Urinary bladder (tissue), 4 donors: ENCODE results near the gene VAMP5. TPM values are rescaled to one million over a fixed set of nuclear protein-coding genes. Genes with fewer than 3 reads are reported as not detected.
"Not testable (repeated sequence)": the region's sequence is repeated elsewhere in the genome, so short reads cannot be mapped to it uniquely, and the experiment has no call there.

Experiments
- DNase-seq: peaks from one replicate; pipeline ENCODE4 v3.0.0-alpha.2; 2015; ENCODE audit errors: extremely low spot score
- H3K27ac ChIP-seq: one replicate; pipeline ENCODE4 v1.5.1; 2013; ENCODE audit warnings: low read depth, mild to moderate bottlenecking, moderate library complexity
- H3K36me3 ChIP-seq: one replicate; pipeline ENCODE4 v1.6.1; 2013; ENCODE audit warnings: mild to moderate bottlenecking, moderate library complexity; ENCODE audit not compliant: insufficient read depth
- H3K4me1 ChIP-seq: one replicate; pipeline ENCODE4 v1.6.1; 2013; ENCODE audit warnings: mild to moderate bottlenecking, moderate library complexity; ENCODE audit not compliant: insufficient read depth
- H3K4me3 ChIP-seq: one replicate; pipeline ENCODE4 v1.5.1; 2013; ENCODE audit warnings: low read depth, low read length
- WGBS: extraction: QIAGEN DNeasy Blood & Tissue Kit; methylation state at CpG from one replicate; pipeline ENCODE4 v1.1.7; 2013; 5-methylcytosine and 5-hydroxymethylcytosine counted together
- polyA plus RNA-seq: library from polyadenylated mRNA; stranded (reverse); fragments of 200-250 nt; gene quantifications from one replicate; pipeline ENCODE4 v1.2.3, GENCODE V29; 2013
- total RNA-seq: library from RNA; depleted of rRNA; stranded (reverse); fragments of >200 nt; gene quantifications from one replicate; pipeline ENCODE4 v1.2.3, GENCODE V29; 2014
- donor health status: healthy with polysubstance abuse.
- donor health status: healthy.

VAMP5 gene
- total and polyA plus RNA-seq, 2 donors: 8.0 to 157 TPM

GRCh38 chr2:85558160-85558559 lies 26.1 kb upstream of the VAMP5 start:
- WGBS: 91% methylated on average over 1 of the region's 1 CpG
- DNase-seq: no peak
- Histone ChIP-seq H3K27ac (no peak overlapping the region), H3K4me1 (peaks cover 2% of the 10 kb centered on the region), H3K4me3 (no peak overlapping the region), H3K36me3 (peaks cover 1% of the 10 kb centered on the region)

- not testable (repeated sequence) for DNase-seq, H3K4me1 ChIP-seq, H3K27ac ChIP-seq, H3K36me3 ChIP-seq
- 83% methylated on average over 12 of the region's 12 CpGs for WGBS
- peak overlapping the region; percentile 82 for H3K4me3 ChIP-seq
Measured at GRCh38 chr2:85560403-85560726, 23.9 kb upstream of the VAMP5 start.

GRCh38 chr2:85560812-85561279 lies 23.4 kb upstream of the VAMP5 start:
- Histone ChIP-seq H3K4me3 (peak overlapping the region; percentile 82), H3K4me1 (peaks cover 2% of the 10 kb centered on the region), H3K27ac (peak overlapping the region; percentile 60), H3K36me3 (no peaks in the 10 kb centered on the region)
- 2% methylated on average over 14 of the region's 14 CpGs for WGBS
- DNase-seq: no peak

GRCh38 chr2:85561280-85562212 lies 22.7 kb upstream of the VAMP5 start, which contains the start of gene GGCX:
Gene GGCX (minus strand): TSS chr2:85561493. CDS start chr2:85561428, 65 bp downstream.
- DNase-seq: peak; percentile 87
- Histone ChIP-seq H3K4me3 (peak within 1 kb of the TSS; percentile 82), H3K4me1 (peaks cover 2% of the 10 kb centered on the region), H3K27ac (peak within 1 kb of the TSS; percentile 83), H3K36me3 (no peaks in the 10 kb centered on the region)
- WGBS: 4% methylated on average over 64 of the region's 64 CpGs

GRCh38 chr2:85564144-85564563 lies 20.1 kb upstream of the VAMP5 start:
- WGBS: 76% methylated on average over 5 of the region's 5 CpGs
- Histone ChIP-seq H3K27ac (no peak overlapping the region), H3K4me3 (no peak overlapping the region), H3K36me3 (no peaks in the 10 kb centered on the region), H3K4me1 (peaks cover 2% of the 10 kb centered on the region)
- DNase-seq: no peak

- 73% methylated on average over 4 of the region's 4 CpGs for WGBS
Measured at GRCh38 chr2:85566265-85566664, 18.0 kb upstream of the VAMP5 start.

GRCh38 chr2:85575739-85576138 lies 8.5 kb upstream of the VAMP5 start:
- Histone ChIP-seq H3K27ac (no peak overlapping the region), H3K36me3 (no peaks in the 10 kb centered on the region), H3K4me3 (no peak overlapping the region), H3K4me1 (peaks cover 2% of the 10 kb centered on the region)
- 89% methylated on average over 8 of the region's 8 CpGs for WGBS
- no peak for DNase-seq

More at GRCh38 chr2:85566265-85566664, 18.0 kb upstream of the VAMP5 start:
- Histone ChIP-seq H3K27ac (no peak overlapping the region), H3K4me1 (no peaks in the 10 kb centered on the region), H3K36me3 (no peaks in the 10 kb centered on the region), H3K4me3 (no peak overlapping the region)
- no peak for DNase-seq

- 69% methylated on average over 3 of the region's 3 CpGs for WGBS
Measured at GRCh38 chr2:85577063-85577385, 7.2 kb upstream of the VAMP5 start.

GRCh38 chr2:85577386-85578242 lies 6.6 kb upstream of the VAMP5 start, which contains the start of gene VAMP8:
Gene VAMP8 (plus strand): TSS chr2:85577586. CDS start chr2:85577647, 61 bp downstream.
- peaks cover 2% of the 10 kb centered on the region for H3K4me1 ChIP-seq
- H3K36me3 ChIP-seq: no peaks in the 10 kb centered on the region
- H3K27ac ChIP-seq: peak within 1 kb of the TSS; percentile 96
- 34% methylated on average over 19 of the region's 19 CpGs for WGBS
- DNase-seq: no peak
- H3K4me3 ChIP-seq: peak within 1 kb of the TSS; percentile 40

More at GRCh38 chr2:85577063-85577385, 7.2 kb upstream of the VAMP5 start:
- DNase-seq: no peak
- peaks cover 2% of the 10 kb centered on the region for H3K4me1 ChIP-seq
- no peaks in the 10 kb centered on the region for H3K36me3 ChIP-seq
- no peak overlapping the region for H3K4me3 ChIP-seq
- no peak overlapping the region for H3K27ac ChIP-seq

- no peak for DNase-seq
- H3K4me3 ChIP-seq: peak overlapping the region; percentile 40
- H3K36me3 ChIP-seq: no peaks in the 10 kb centered on the region
- WGBS: 31% methylated on average over 19 of the region's 19 CpGs
- peaks cover 2% of the 10 kb centered on the region for H3K4me1 ChIP-seq
- peak overlapping the region; percentile 74 for H3K27ac ChIP-seq
Measured at GRCh38 chr2:85578243-85579180, 5.7 kb upstream of the VAMP5 start.

- DNase-seq: no peak
- Histone ChIP-seq H3K4me3 (no peak overlapping the region), H3K27ac (peak overlapping the region; percentile 74), H3K4me1 (peaks cover 2% of the 10 kb centered on the region), H3K36me3 (no peaks in the 10 kb centered on the region)
- WGBS: 36% methylated on average over 6 of the region's 6 CpGs
Measured at GRCh38 chr2:85579266-85579935, 4.8 kb upstream of the VAMP5 start.

GRCh38 chr2:85580206-85580605 lies 4.0 kb upstream of the VAMP5 start:
- Histone ChIP-seq H3K36me3 (no peaks in the 10 kb centered on the region), H3K4me3 (no peak overlapping the region), H3K4me1 (peaks cover 2% of the 10 kb centered on the region), H3K27ac (no peak overlapping the region)
- no peak for DNase-seq
- 83% methylated on average over 3 of the region's 3 CpGs for WGBS
